H9 (cell line): ENCODE results near the gene PNMA6F. TPM values are rescaled to one million over a fixed set of nuclear protein-coding genes. Genes with fewer than 3 reads are reported as not detected.
"Not testable (repeated sequence)": the region's sequence is repeated elsewhere in the genome, so short reads cannot be mapped to it uniquely, and the experiment has no call there.

Experiments used
- DNase-seq: peaks from one replicate; pipeline ENCODE4 v3.0.0-alpha.2; 2017
- H2AFZ ChIP-seq: one replicate; pipeline ENCODE4 v1.6.1; 2013; ENCODE audit warnings: mild to moderate bottlenecking, low read length, control low read depth, moderate library complexity
- H2AK5ac ChIP-seq: 2 replicates; pipeline ENCODE4 v1.6.1; 2013; ENCODE audit warnings: low read length, control low read depth, mixed read lengths; ENCODE audit not compliant: insufficient read length
- H2BK120ac ChIP-seq: one replicate; pipeline ENCODE4 v1.6.1; 2013; ENCODE audit warnings: low read depth, mild to moderate bottlenecking, low read length, control low read depth, inconsistent platforms; ENCODE audit not compliant: poor library complexity, severe bottlenecking
- H2BK12ac ChIP-seq: 2 replicates; pipeline ENCODE4 v1.6.1; 2013; ENCODE audit warnings: low read length, control low read depth, mixed read lengths, low read depth; ENCODE audit not compliant: insufficient read length
- H2BK15ac ChIP-seq: 2 replicates; pipeline ENCODE4 v1.6.1; 2013; ENCODE audit warnings: low read depth, low read length, control low read depth
- H2BK20ac ChIP-seq: one replicate; pipeline ENCODE4 v1.6.1; 2013; ENCODE audit warnings: low read depth, mild to moderate bottlenecking, low read length, control low read depth, inconsistent platforms; ENCODE audit not compliant: poor library complexity, severe bottlenecking
- H2BK5ac ChIP-seq: 2 replicates; pipeline ENCODE4 v1.6.1; 2013; ENCODE audit warnings: low read length, control low read depth, mixed read lengths; ENCODE audit not compliant: insufficient read length
- H3K14ac ChIP-seq: 2 replicates; pipeline ENCODE4 v1.6.1; 2013; ENCODE audit warnings: low read length, control low read depth; ENCODE audit not compliant: insufficient read depth
- H3K18ac ChIP-seq: 2 replicates; pipeline ENCODE4 v1.6.1; 2013; ENCODE audit warnings: low read depth, mild to moderate bottlenecking, mixed read lengths, low read length, control low read depth; ENCODE audit not compliant: insufficient read length
- H3K23ac ChIP-seq: 2 replicates; pipeline ENCODE4 v1.6.1; 2013; ENCODE audit warnings: low read length, control low read depth, mixed read lengths, low read depth; ENCODE audit not compliant: insufficient read length
- H3K23me2 ChIP-seq: 2 replicates; pipeline ENCODE4 v1.6.1; 2013; ENCODE audit warnings: low read depth, mild to moderate bottlenecking, mixed read lengths, low read length, control low read depth; ENCODE audit not compliant: insufficient read length, poor library complexity, severe bottlenecking
- H3K27ac ChIP-seq: 2 replicates; pipeline ENCODE4 v1.5.1; 2013; ENCODE audit warnings: low read length, control low read depth, mixed read lengths, low read depth; ENCODE audit not compliant: insufficient read length
- H3K27me3 ChIP-seq: 2 replicates; pipeline ENCODE4 v1.6.1; 2013; ENCODE audit warnings: low read length, control low read depth, inconsistent platforms; ENCODE audit not compliant: insufficient read depth
- H3K4ac ChIP-seq: 2 replicates; pipeline ENCODE4 v1.6.1; 2013; ENCODE audit warnings: low read depth, mild to moderate bottlenecking, control low read depth, inconsistent platforms, low read length, moderate library complexity
- H3K4me1 ChIP-seq: 2 replicates; pipeline ENCODE4 v1.6.1; 2013; ENCODE audit warnings: low read length, control low read depth, inconsistent platforms; ENCODE audit not compliant: insufficient read depth
- H3K4me2 ChIP-seq: 2 replicates; pipeline ENCODE4 v1.6.1; 2013; ENCODE audit warnings: low read length, control low read depth, mixed read lengths; ENCODE audit not compliant: insufficient read length, insufficient read depth
- H3K56ac ChIP-seq: 2 replicates; pipeline ENCODE4 v1.6.1; 2013; ENCODE audit warnings: low read depth, mild to moderate bottlenecking, mixed read lengths, low read length, control low read depth; ENCODE audit not compliant: insufficient read length
- H3K79me1 ChIP-seq: 2 replicates; pipeline ENCODE4 v1.6.1; 2013; ENCODE audit warnings: low read depth, mild to moderate bottlenecking, moderate library complexity, low read length, control low read depth, inconsistent platforms; ENCODE audit not compliant: insufficient read depth, poor library complexity, severe bottlenecking
- H3K79me2 ChIP-seq: 2 replicates; pipeline ENCODE4 v1.6.1; 2013; ENCODE audit warnings: low read length, control low read depth, inconsistent platforms; ENCODE audit not compliant: insufficient read depth
- H3K9ac ChIP-seq: 2 replicates; pipeline ENCODE4 v1.6.1; 2013; ENCODE audit warnings: low read length, control low read depth, mixed read lengths; ENCODE audit not compliant: insufficient read length; ENCODE audit errors: extremely low read depth
- H3K9me3 ChIP-seq: one replicate; pipeline ENCODE4 v1.6.1; 2013; ENCODE audit warnings: low read depth, low read length, inconsistent platforms; ENCODE audit not compliant: control insufficient read depth
- H3T11ph ChIP-seq: one replicate; pipeline ENCODE4 v1.6.1; 2013; ENCODE audit warnings: mild to moderate bottlenecking, low read length, control low read depth, inconsistent platforms
- H4K20me1 ChIP-seq: one replicate; pipeline ENCODE4 v1.6.1; 2013; ENCODE audit not compliant: control insufficient read depth, insufficient read length, insufficient read depth
- H4K5ac ChIP-seq: 2 replicates; pipeline ENCODE4 v1.6.1; 2013; ENCODE audit warnings: low read depth, mild to moderate bottlenecking, mixed read lengths, low read length, control low read depth; ENCODE audit not compliant: insufficient read length
- H4K8ac ChIP-seq: replicated peaks from 2 replicates; pipeline ENCODE4 v1.6.1; 2013; ENCODE audit warnings: low read length, control low read depth, mixed read lengths, low read depth; ENCODE audit not compliant: insufficient read length
- H4K91ac ChIP-seq: 2 replicates; pipeline ENCODE4 v1.6.1; 2013; ENCODE audit warnings: low read depth, mild to moderate bottlenecking, moderate library complexity, mixed read lengths, low read length, control low read depth; ENCODE audit not compliant: insufficient read length
- H3K27ac Mint-ChIP-seq, 3 experiments: 2 replicates in 2 of 3; 3 replicates in 1 of 3; pipeline ENCODE4 v1.8.0; 2020 to 2021; ENCODE audit warnings: mixed read lengths in 3 of 3, mild to moderate bottlenecking in 1 of 3, moderate library complexity in 1 of 3
- H3K27me3 Mint-ChIP-seq: 2 replicates; pipeline ENCODE4 v1.8.0; 2021; ENCODE audit warnings: low read depth, mild to moderate bottlenecking, moderate library complexity, mixed read lengths
- H3K36me3 Mint-ChIP-seq, 3 experiments: 2 replicates in 2 of 3; 3 replicates in 1 of 3; pipeline ENCODE4 v1.8.0; 2020 to 2021; ENCODE audit warnings: low read depth in 3 of 3, mixed read lengths in 3 of 3; ENCODE audit not compliant: insufficient read depth in 1 of 3
- H3K4me1 Mint-ChIP-seq, 2 experiments: 2 replicates each; pipeline ENCODE4 v1.8.0; 2020; ENCODE audit warnings: mixed read lengths in 2 of 2
- H3K4me3 Mint-ChIP-seq, 2 experiments: 2 replicates in 1 of 2; 3 replicates in 1 of 2; pipeline ENCODE4 v1.8.0; 2020 to 2021; ENCODE audit warnings: mild to moderate bottlenecking in 2 of 2, mixed read lengths in 2 of 2, moderate library complexity in 1 of 2
- H3K9me3 Mint-ChIP-seq, 2 experiments: 2 replicates in 1 of 2; 3 replicates in 1 of 2; pipeline ENCODE4 v1.8.0; 2020; ENCODE audit warnings: mild to moderate bottlenecking in 2 of 2, mixed read lengths in 2 of 2, moderate library complexity in 1 of 2
- CTCF ChIP-seq: fragments of 200-600 bp; sonication (generic); conservative IDR thresholded peaks from 3 replicates; pipeline ENCODE4 v1.8.0; 2021; ENCODE audit warnings: antibody characterized with exemption, mild to moderate bottlenecking
- WGBS: extraction: QIAGEN DNeasy Blood & Tissue Kit; methylation state at CpG from one replicate; pipeline ENCODE4 v1.1.7; 2013; ENCODE audit warnings: missing lambda C conversion rate, low lambda C conversion rate, mixed read lengths; ENCODE audit not compliant: insufficient read length; ENCODE audit errors: extremely low coverage; 5-methylcytosine and 5-hydroxymethylcytosine counted together
- total RNA-seq: library from RNA; stranded (reverse); gene quantifications from 2 replicates; pipeline ENCODE4 v1.2.1, GENCODE V29; 2021

The PNMA6F gene
- total RNA-seq, 1 experiment from 2014 or later = not detected

DNA sequence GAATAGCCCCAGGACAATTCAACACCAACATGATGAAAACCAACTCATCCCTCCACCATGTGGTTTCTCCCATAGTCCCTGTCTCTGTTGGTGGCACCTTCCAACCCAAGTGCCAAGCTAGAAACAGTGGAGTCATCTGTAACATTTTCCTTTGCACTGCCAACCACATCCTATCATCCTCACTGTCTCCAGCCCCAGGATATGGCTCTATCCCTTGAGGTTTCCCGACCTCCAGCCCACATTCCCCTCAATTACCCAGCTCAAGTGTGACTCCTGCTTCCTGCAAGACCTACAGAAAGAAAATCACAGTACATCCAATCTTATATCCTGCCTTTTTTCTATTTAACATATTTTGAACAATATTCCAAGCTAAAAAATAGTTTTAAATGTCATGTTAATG lies 24.2 kb downstream of the PNMA6F start:
- Histone ChIP-seq H3K23ac (no peak overlapping the region), H3K27ac (no peak overlapping the region), H3K18ac (no peak overlapping the region), H3K79me1 (no peaks in the 10 kb centered on the region), H2BK12ac (no peak overlapping the region), H2AFZ (no peak overlapping the region), H2BK15ac (no peak overlapping the region), H4K5ac (no peak overlapping the region), H2AK5ac (no peak overlapping the region), H2BK120ac (no peak overlapping the region), H4K91ac (no peak overlapping the region), H3K27me3 (no peaks in the 10 kb centered on the region), H3K23me2 (no peaks in the 10 kb centered on the region), H3K9ac (no peak overlapping the region), H3K79me2 (no peaks in the 10 kb centered on the region), H3T11ph (no peak overlapping the region), H3K56ac (no peak overlapping the region), H2BK5ac (no peak overlapping the region), H3K14ac (no peak overlapping the region), H3K9me3 (peaks cover 27% of the 10 kb centered on the region), H4K20me1 (no peaks in the 10 kb centered on the region), H3K4me2 (no peak overlapping the region), H3K4me1 (no peaks in the 10 kb centered on the region), H2BK20ac (no peak overlapping the region), H3K4ac (no peak overlapping the region), H4K8ac (no peak overlapping the region)
- no peak for TF ChIP-seq CTCF
- H3K27me3 Mint-ChIP-seq = peaks cover 17% of the 10 kb centered on the region
- H3K36me3 Mint-ChIP-seq = peaks cover 0 to 2% (median 0%) of the 10 kb centered on the region in 3 experiments; a peak in 1 of 7 replicates
- no peak for DNase-seq
- WGBS = no CpG with 5 or more reads among the region's 1 CpG
- no peaks in the 10 kb centered on the region for H3K4me1 Mint-ChIP-seq
- no peak overlapping the region for H3K27ac Mint-ChIP-seq
- peaks cover 72 to 78% of the 10 kb centered on the region in 2 experiments for H3K9me3 Mint-ChIP-seq
- H3K4me3 Mint-ChIP-seq = no peak overlapping the region

- H3K27ac Mint-ChIP-seq, H2AK5ac ChIP-seq, H3K4ac ChIP-seq, H4K8ac ChIP-seq, H4K91ac ChIP-seq, H3K4me2 ChIP-seq, H3K4me1 ChIP-seq, H4K20me1 ChIP-seq, H3K4me1 Mint-ChIP-seq, H2AFZ ChIP-seq, H3K27me3 ChIP-seq, H3K56ac ChIP-seq, H3K4me3 Mint-ChIP-seq, H4K5ac ChIP-seq, H3K36me3 Mint-ChIP-seq, H3K79me2 ChIP-seq, H3K14ac ChIP-seq, H2BK5ac ChIP-seq, DNase-seq, H3K18ac ChIP-seq, H3K27ac ChIP-seq, H3K23ac ChIP-seq, H3K9ac ChIP-seq, H3T11ph ChIP-seq, H2BK20ac ChIP-seq, H2BK120ac ChIP-seq, H3K79me1 ChIP-seq, H2BK12ac ChIP-seq, H3K23me2 ChIP-seq, H2BK15ac ChIP-seq: not testable (repeated sequence)
- Mint-ChIP-seq H3K27me3 (peaks cover 11% of the 10 kb centered on the region; the same call in 1 of the 2 replicates), H3K9me3 (peaks cover 41 to 44% of the 10 kb centered on the region in 2 experiments)
- WGBS = no CpG with 5 or more reads among the region's 8 CpGs
- H3K9me3 ChIP-seq = peaks cover 20% of the 10 kb centered on the region
Observed at GRCh38 chrX:153293485-153294071, 28.0 kb downstream of the PNMA6F start.
